ENCODE results near the gene GAB2.

The GAB2 gene

GRCh38 chr11:78203184-78203583 lies 214.4 kb downstream of the GAB2 start:
- intact Hi-C loops (cut with micrococcal nuclease) = no loop called here
- H3K9me3 Mint-ChIP-seq = no peaks in the 10 kb centered on the region
- no peaks in the 10 kb centered on the region for H3K27me3 Mint-ChIP-seq
- peaks cover 18% of the 10 kb centered on the region for H3K4me1 Mint-ChIP-seq (ENCODE audit: low read depth)
- H3K4me3 Mint-ChIP-seq = no peak overlapping the region
- H3K36me3 Mint-ChIP-seq (ENCODE audit: low read depth) = peaks cover 68% of the 10 kb centered on the region
- H3K27ac Mint-ChIP-seq = peak overlapping the region; percentile 39

- no peak overlapping the region for H3K4me3 Mint-ChIP-seq
- no peaks in the 10 kb centered on the region for H3K9me3 Mint-ChIP-seq
- peaks cover 17% of the 10 kb centered on the region for H3K4me1 Mint-ChIP-seq (ENCODE audit: low read depth)
- no peaks in the 10 kb centered on the region for H3K27me3 Mint-ChIP-seq
- intact Hi-C loops (cut with micrococcal nuclease) = no loop called here
- peak overlapping the region; percentile 39 for H3K27ac Mint-ChIP-seq
- H3K36me3 Mint-ChIP-seq (ENCODE audit: low read depth) = peaks cover 69% of the 10 kb centered on the region
Observed at GRCh38 chr11:78202733-78203167, 214.9 kb downstream of the GAB2 start.

- peaks cover 68% of the 10 kb centered on the region for H3K36me3 Mint-ChIP-seq (ENCODE audit: low read depth)
- H3K9me3 Mint-ChIP-seq = no peaks in the 10 kb centered on the region
- no peak overlapping the region for H3K4me3 Mint-ChIP-seq
- H3K27me3 Mint-ChIP-seq = peaks cover 1% of the 10 kb centered on the region
- H3K4me1 Mint-ChIP-seq (ENCODE audit: low read depth) = peaks cover 21% of the 10 kb centered on the region
- intact Hi-C loops (cut with micrococcal nuclease) = no loop called here
- no peak overlapping the region for H3K27ac Mint-ChIP-seq
Observed at GRCh38 chr11:78201096-78201818, 216.4 kb downstream of the GAB2 start.

- intact Hi-C loops (cut with micrococcal nuclease) = no loop called here
- Mint-ChIP-seq H3K4me3 (no peak overlapping the region), H3K27me3 (peaks cover 3% of the 10 kb centered on the region), H3K9me3 (no peaks in the 10 kb centered on the region), H3K36me3 (ENCODE audit: low read depth) (peaks cover 68% of the 10 kb centered on the region), H3K4me1 (ENCODE audit: low read depth) (peaks cover 21% of the 10 kb centered on the region), H3K27ac (no peak overlapping the region)
Observed at GRCh38 chr11:78200553-78200952, 217.1 kb downstream of the GAB2 start.

GRCh38 chr11:78200061-78200460 lies 217.6 kb downstream of the GAB2 start:
- Mint-ChIP-seq H3K4me1 (ENCODE audit: low read depth) (peaks cover 21% of the 10 kb centered on the region), H3K36me3 (ENCODE audit: low read depth) (peaks cover 63% of the 10 kb centered on the region), H3K9me3 (no peaks in the 10 kb centered on the region), H3K27ac (no peak overlapping the region), H3K27me3 (peaks cover 5% of the 10 kb centered on the region), H3K4me3 (no peak overlapping the region)
- intact Hi-C loops (cut with micrococcal nuclease) = no loop called here

GRCh38 chr11:78199653-78200015 lies 218.0 kb downstream of the GAB2 start:
- Mint-ChIP-seq H3K36me3 (ENCODE audit: low read depth) (peaks cover 59% of the 10 kb centered on the region), H3K27ac (no peak overlapping the region), H3K27me3 (peaks cover 6% of the 10 kb centered on the region), H3K9me3 (no peaks in the 10 kb centered on the region), H3K4me1 (ENCODE audit: low read depth) (peaks cover 22% of the 10 kb centered on the region), H3K4me3 (no peak overlapping the region)
- intact Hi-C loops (cut with micrococcal nuclease) = no loop called here

GRCh38 chr11:78199015-78199652 lies 218.5 kb downstream of the GAB2 start:
- Mint-ChIP-seq H3K9me3 (no peaks in the 10 kb centered on the region), H3K4me3 (no peak overlapping the region), H3K36me3 (ENCODE audit: low read depth) (peaks cover 54% of the 10 kb centered on the region), H3K4me1 (ENCODE audit: low read depth) (peaks cover 27% of the 10 kb centered on the region), H3K27ac (no peak overlapping the region), H3K27me3 (peaks cover 6% of the 10 kb centered on the region)
- intact Hi-C loops (cut with micrococcal nuclease) = no loop called here

- intact Hi-C loops (cut with micrococcal nuclease) = no loop called here
- Mint-ChIP-seq H3K27me3 (peaks cover 6% of the 10 kb centered on the region), H3K9me3 (no peaks in the 10 kb centered on the region), H3K4me3 (no peak overlapping the region), H3K4me1 (ENCODE audit: low read depth) (peaks cover 31% of the 10 kb centered on the region), H3K36me3 (ENCODE audit: low read depth) (peaks cover 59% of the 10 kb centered on the region), H3K27ac (no peak overlapping the region)
Observed at GRCh38 chr11:78197816-78198215, 219.8 kb downstream of the GAB2 start.

GRCh38 chr11:78196661-78197091 lies 220.9 kb downstream of the GAB2 start:
- Mint-ChIP-seq H3K4me1 (ENCODE audit: low read depth) (peaks cover 29% of the 10 kb centered on the region), H3K36me3 (ENCODE audit: low read depth) (peaks cover 57% of the 10 kb centered on the region), H3K27me3 (peaks cover 6% of the 10 kb centered on the region), H3K4me3 (no peak overlapping the region), H3K27ac (no peak overlapping the region), H3K9me3 (no peaks in the 10 kb centered on the region)
- intact Hi-C loops (cut with micrococcal nuclease) = no loop called here

- Mint-ChIP-seq H3K36me3 (ENCODE audit: low read depth) (peaks cover 50% of the 10 kb centered on the region), H3K9me3 (no peaks in the 10 kb centered on the region), H3K27me3 (peaks cover 6% of the 10 kb centered on the region), H3K4me3 (no peak overlapping the region), H3K4me1 (ENCODE audit: low read depth) (peaks cover 32% of the 10 kb centered on the region), H3K27ac (no peak overlapping the region)
- intact Hi-C loops (cut with micrococcal nuclease) = no loop called here
Observed at GRCh38 chr11:78195917-78196560, 221.6 kb downstream of the GAB2 start.

GRCh38 chr11:78194490-78194889 lies 223.1 kb downstream of the GAB2 start:
- H3K27me3 Mint-ChIP-seq = peaks cover 6% of the 10 kb centered on the region
- intact Hi-C loops (cut with micrococcal nuclease) = no loop called here
- H3K4me1 Mint-ChIP-seq (ENCODE audit: low read depth) = peaks cover 48% of the 10 kb centered on the region
- H3K4me3 Mint-ChIP-seq = no peak overlapping the region
- no peaks in the 10 kb centered on the region for H3K9me3 Mint-ChIP-seq
- no peak overlapping the region for H3K27ac Mint-ChIP-seq
- peaks cover 35% of the 10 kb centered on the region for H3K36me3 Mint-ChIP-seq (ENCODE audit: low read depth)

- peaks cover 6% of the 10 kb centered on the region for H3K27me3 Mint-ChIP-seq
- H3K4me3 Mint-ChIP-seq = no peak overlapping the region
- H3K27ac Mint-ChIP-seq = peak overlapping the region; percentile 55
- intact Hi-C loops (cut with micrococcal nuclease) = no loop called here
- peaks cover 55% of the 10 kb centered on the region for H3K4me1 Mint-ChIP-seq (ENCODE audit: low read depth)
- peaks cover 34% of the 10 kb centered on the region for H3K36me3 Mint-ChIP-seq (ENCODE audit: low read depth)
- no peaks in the 10 kb centered on the region for H3K9me3 Mint-ChIP-seq
Observed at GRCh38 chr11:78193806-78194205, 223.8 kb downstream of the GAB2 start.

- Mint-ChIP-seq H3K27ac (peak overlapping the region; percentile 55), H3K4me3 (no peak overlapping the region), H3K4me1 (ENCODE audit: low read depth) (peaks cover 56% of the 10 kb centered on the region), H3K9me3 (no peaks in the 10 kb centered on the region), H3K36me3 (ENCODE audit: low read depth) (peaks cover 34% of the 10 kb centered on the region), H3K27me3 (peaks cover 6% of the 10 kb centered on the region)
- intact Hi-C loops (cut with micrococcal nuclease) = no loop called here
Observed at GRCh38 chr11:78192911-78193351, 224.7 kb downstream of the GAB2 start.

- H3K36me3 Mint-ChIP-seq (ENCODE audit: low read depth) = peaks cover 31% of the 10 kb centered on the region
- H3K27me3 Mint-ChIP-seq = peaks cover 6% of the 10 kb centered on the region
- H3K27ac Mint-ChIP-seq = peak overlapping the region; percentile 55
- intact Hi-C loops (cut with micrococcal nuclease) = no loop called here
- H3K4me3 Mint-ChIP-seq = no peak overlapping the region
- peaks cover 63% of the 10 kb centered on the region for H3K4me1 Mint-ChIP-seq (ENCODE audit: low read depth)
- no peaks in the 10 kb centered on the region for H3K9me3 Mint-ChIP-seq
Observed at GRCh38 chr11:78192223-78192719, 225.3 kb downstream of the GAB2 start.
